LNCaP clone FGC (cell line): ENCODE measurements around the gene ACBD3.

ENCODE experiments used
- DNase-seq: peaks from one replicate; pipeline ENCODE4 v3.0.0-alpha.2; 2011; ENCODE audit warnings: low read depth
- H3K4me3 ChIP-seq: 2 replicates; pipeline ENCODE4 v1.5.1; 2011; ENCODE audit warnings: mild to moderate bottlenecking, low read depth, low read length, control low read depth
- TF ChIP-seq, protein P1 (sequence below): IDR thresholded peaks from 2 replicates; pipeline ENCODE4 v1.5.1; 2012; ENCODE audit warnings: mild to moderate bottlenecking; ENCODE audit not compliant: control insufficient read depth, insufficient read depth; ENCODE audit errors: extremely low read depth

Gene ACBD3

GRCh38 chr1:226202246-226202645, 15.7 kb upstream of the ACBD3 start:
- H3K4me3 ChIP-seq = no peak overlapping the region
- TF ChIP-seq, protein P1, sequence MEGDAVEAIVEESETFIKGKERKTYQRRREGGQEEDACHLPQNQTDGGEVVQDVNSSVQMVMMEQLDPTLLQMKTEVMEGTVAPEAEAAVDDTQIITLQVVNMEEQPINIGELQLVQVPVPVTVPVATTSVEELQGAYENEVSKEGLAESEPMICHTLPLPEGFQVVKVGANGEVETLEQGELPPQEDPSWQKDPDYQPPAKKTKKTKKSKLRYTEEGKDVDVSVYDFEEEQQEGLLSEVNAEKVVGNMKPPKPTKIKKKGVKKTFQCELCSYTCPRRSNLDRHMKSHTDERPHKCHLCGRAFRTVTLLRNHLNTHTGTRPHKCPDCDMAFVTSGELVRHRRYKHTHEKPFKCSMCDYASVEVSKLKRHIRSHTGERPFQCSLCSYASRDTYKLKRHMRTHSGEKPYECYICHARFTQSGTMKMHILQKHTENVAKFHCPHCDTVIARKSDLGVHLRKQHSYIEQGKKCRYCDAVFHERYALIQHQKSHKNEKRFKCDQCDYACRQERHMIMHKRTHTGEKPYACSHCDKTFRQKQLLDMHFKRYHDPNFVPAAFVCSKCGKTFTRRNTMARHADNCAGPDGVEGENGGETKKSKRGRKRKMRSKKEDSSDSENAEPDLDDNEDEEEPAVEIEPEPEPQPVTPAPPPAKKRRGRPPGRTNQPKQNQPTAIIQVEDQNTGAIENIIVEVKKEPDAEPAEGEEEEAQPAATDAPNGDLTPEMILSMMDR = no peak
- DNase-seq = no peak

DNA sequence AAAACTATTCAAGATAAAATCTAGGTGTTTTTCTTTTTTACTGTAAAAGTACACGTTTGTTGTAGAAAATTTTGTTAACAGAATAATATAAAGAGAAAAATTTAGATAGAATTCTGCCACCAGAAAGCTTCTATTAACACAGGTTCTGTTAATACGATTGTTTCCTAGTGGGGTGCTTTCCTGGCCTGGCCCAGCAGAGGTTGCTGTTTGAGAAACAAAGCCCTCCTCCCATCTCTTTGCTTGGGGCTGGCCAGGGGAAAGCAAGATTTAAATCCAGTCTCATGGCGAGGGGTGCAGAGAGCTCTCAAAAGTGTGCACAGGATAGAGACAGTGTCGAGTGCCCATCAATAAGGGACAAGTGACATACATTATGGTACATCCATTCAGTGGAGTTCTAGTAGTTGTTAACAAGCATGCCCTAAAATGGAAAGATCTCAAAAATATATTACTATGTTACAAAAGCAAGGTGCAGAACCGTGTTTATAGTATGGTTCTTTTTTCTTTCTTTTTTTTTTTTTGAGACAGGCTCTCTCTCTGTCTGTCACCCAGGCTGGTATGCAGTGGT, 14.6 kb upstream of the ACBD3 start:
- H3K4me3 ChIP-seq = no peak overlapping the region
- TF ChIP-seq, protein P1 = no peak
- DNase-seq = no peak

- no peak for DNase-seq
- no peak overlapping the region for H3K4me3 ChIP-seq
- TF ChIP-seq, protein P1 = no peak
These were observed 13.4 kb upstream of the ACBD3 start for GRCh38 chr1:226199971-226200370.

GRCh38 chr1:226195144-226195543, 8.6 kb upstream of the ACBD3 start:
- TF ChIP-seq, protein P1 = no peak
- H3K4me3 ChIP-seq = no peak overlapping the region
- DNase-seq = peak; percentile 18

DNA sequence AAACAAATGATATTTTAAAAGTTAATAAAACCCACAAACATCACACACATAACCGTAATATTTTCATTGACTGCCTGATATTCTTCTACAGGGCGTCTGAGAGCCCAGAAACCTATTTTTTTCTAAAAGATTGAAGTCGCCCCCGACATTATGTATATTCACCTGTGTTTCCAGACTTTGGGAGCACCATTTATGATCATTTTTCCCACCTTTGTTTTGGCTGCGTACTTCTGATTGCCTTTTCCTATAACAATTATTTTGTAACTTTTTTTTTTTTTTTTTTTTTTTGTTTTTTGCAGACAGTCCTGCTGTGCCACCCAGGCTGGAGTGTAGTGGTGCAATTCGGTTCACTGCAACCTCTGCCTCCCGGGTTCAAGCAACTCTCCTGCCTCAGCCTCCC, 839 bp upstream of the ACBD3 start:
- no peak for DNase-seq
- H3K4me3 ChIP-seq = peak overlapping the region; percentile 91
- TF ChIP-seq, protein P1 = no peak

GRCh38 chr1:226187019-226187322, 430 bp upstream of the ACBD3 start:
- peak overlapping the region; percentile 91 for H3K4me3 ChIP-seq
- TF ChIP-seq, protein P1 = no peak
- no peak for DNase-seq
